HL-60 (cell line): ENCODE data around the gene P2RX2.

ENCODE experiments used
- DNase-seq, 2 experiments: peaks; one replicate each; pipeline ENCODE4 v3.0.0-alpha.2; 2010 to 2020; ENCODE audit warnings: low read depth in 1 of 2, low spot score in 1 of 2
- H3K27ac ChIP-seq: fragments of 250-450 bp; sonication (Bioruptor Pico); replicated peaks from 2 replicates; pipeline ENCODE4 v1.5.1; 2020; ENCODE audit warnings: mild to moderate bottlenecking, moderate library complexity
- H3K27me3 ChIP-seq: fragments of 250-450 bp; sonication (Bioruptor Pico); 2 replicates; pipeline ENCODE4 v1.5.1; 2021; ENCODE audit warnings: mild to moderate bottlenecking, moderate library complexity; ENCODE audit not compliant: insufficient read depth, poor library complexity, severe bottlenecking
- H3K4me3 ChIP-seq: replicated peaks from 2 replicates; pipeline ENCODE4 v1.5.1; 2011; ENCODE audit warnings: mild to moderate bottlenecking, control low read depth, low read length; ENCODE audit not compliant: insufficient read depth
- GABPA ChIP-seq: IDR thresholded peaks from 2 replicates; pipeline ENCODE4 v1.6.1; 2012; ENCODE audit warnings: low read depth
- POLR2AphosphoS5 ChIP-seq: IDR thresholded peaks from 2 replicates; pipeline ENCODE4 v1.6.1; 2012; ENCODE audit warnings: low read depth
- SPI1 ChIP-seq: IDR thresholded peaks from 2 replicates; pipeline ENCODE4 v1.6.1; 2012; ENCODE audit warnings: low read depth, mild to moderate bottlenecking, borderline replicate concordance
- TF ChIP-seq, protein P1 (sequence below): IDR thresholded peaks from 2 replicates; pipeline ENCODE4 v1.6.1; 2012; ENCODE audit warnings: low read depth; ENCODE audit not compliant: insufficient replicate concordance
- TF ChIP-seq, protein P2 (sequence below): IDR thresholded peaks from one replicate; pipeline ENCODE4 v1.5.1; 2011; ENCODE audit warnings: low read length, control low read depth, inconsistent platforms; ENCODE audit not compliant: insufficient read depth

P2RX2 gene

GRCh38 chr12:132631666-132632065 is 13.1 kb downstream of the P2RX2 start:
- no peak for DNase-seq
- no peak for TF ChIP-seq GABPA
- TF ChIP-seq, protein P1, sequence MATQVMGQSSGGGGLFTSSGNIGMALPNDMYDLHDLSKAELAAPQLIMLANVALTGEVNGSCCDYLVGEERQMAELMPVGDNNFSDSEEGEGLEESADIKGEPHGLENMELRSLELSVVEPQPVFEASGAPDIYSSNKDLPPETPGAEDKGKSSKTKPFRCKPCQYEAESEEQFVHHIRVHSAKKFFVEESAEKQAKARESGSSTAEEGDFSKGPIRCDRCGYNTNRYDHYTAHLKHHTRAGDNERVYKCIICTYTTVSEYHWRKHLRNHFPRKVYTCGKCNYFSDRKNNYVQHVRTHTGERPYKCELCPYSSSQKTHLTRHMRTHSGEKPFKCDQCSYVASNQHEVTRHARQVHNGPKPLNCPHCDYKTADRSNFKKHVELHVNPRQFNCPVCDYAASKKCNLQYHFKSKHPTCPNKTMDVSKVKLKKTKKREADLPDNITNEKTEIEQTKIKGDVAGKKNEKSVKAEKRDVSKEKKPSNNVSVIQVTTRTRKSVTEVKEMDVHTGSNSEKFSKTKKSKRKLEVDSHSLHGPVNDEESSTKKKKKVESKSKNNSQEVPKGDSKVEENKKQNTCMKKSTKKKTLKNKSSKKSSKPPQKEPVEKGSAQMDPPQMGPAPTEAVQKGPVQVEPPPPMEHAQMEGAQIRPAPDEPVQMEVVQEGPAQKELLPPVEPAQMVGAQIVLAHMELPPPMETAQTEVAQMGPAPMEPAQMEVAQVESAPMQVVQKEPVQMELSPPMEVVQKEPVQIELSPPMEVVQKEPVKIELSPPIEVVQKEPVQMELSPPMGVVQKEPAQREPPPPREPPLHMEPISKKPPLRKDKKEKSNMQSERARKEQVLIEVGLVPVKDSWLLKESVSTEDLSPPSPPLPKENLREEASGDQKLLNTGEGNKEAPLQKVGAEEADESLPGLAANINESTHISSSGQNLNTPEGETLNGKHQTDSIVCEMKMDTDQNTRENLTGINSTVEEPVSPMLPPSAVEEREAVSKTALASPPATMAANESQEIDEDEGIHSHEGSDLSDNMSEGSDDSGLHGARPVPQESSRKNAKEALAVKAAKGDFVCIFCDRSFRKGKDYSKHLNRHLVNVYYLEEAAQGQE: no peak
- TF ChIP-seq, protein P2, sequence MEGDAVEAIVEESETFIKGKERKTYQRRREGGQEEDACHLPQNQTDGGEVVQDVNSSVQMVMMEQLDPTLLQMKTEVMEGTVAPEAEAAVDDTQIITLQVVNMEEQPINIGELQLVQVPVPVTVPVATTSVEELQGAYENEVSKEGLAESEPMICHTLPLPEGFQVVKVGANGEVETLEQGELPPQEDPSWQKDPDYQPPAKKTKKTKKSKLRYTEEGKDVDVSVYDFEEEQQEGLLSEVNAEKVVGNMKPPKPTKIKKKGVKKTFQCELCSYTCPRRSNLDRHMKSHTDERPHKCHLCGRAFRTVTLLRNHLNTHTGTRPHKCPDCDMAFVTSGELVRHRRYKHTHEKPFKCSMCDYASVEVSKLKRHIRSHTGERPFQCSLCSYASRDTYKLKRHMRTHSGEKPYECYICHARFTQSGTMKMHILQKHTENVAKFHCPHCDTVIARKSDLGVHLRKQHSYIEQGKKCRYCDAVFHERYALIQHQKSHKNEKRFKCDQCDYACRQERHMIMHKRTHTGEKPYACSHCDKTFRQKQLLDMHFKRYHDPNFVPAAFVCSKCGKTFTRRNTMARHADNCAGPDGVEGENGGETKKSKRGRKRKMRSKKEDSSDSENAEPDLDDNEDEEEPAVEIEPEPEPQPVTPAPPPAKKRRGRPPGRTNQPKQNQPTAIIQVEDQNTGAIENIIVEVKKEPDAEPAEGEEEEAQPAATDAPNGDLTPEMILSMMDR: no peak
- TF ChIP-seq POLR2AphosphoS5: no peak
- TF ChIP-seq SPI1: no peak
- Histone ChIP-seq H3K27me3 (no peaks in the 10 kb centered on the region), H3K4me3 (no peak overlapping the region), H3K27ac (no peak overlapping the region)

DNA sequence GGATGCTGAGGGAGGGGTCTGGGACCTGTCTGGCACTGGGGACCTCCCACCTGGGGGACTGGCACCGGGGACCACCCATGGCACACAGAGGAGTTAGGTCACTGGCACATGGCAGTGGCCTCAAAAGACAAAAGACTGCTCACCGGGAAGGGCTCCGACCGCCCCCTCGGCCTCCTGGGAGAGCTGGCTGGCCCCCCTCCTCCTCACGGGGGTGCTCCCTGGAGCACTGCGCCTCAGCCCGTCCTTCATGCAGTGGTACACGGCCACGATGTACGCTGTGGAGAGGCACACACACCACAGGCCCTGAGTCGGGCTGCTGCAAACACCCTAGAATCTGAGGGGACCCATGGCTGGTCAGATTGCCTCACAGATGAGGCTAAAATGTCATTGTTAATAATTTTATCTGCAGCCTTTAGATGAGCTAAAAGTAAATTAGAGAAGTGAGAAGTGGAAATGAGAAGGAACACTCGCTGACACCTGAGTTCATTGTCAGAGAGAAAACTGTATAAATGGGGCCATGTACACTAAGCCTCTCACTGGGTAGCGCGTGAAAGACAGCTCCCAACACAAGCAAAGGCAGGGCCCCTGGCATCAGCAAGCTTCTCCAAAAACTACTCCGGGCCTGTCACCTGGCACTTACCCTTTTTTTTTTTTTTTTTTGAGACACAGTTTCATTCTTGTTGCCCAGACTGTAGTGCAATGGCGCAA is 14.1 kb downstream of the P2RX2 start:
- Histone ChIP-seq H3K27me3 (no peaks in the 10 kb centered on the region), H3K27ac (no peak overlapping the region), H3K4me3 (no peak overlapping the region)
- DNase-seq: no peak
- TF ChIP-seq POLR2AphosphoS5 (no peak), GABPA (no peak), SPI1 (no peak)
- TF ChIP-seq, protein P1: no peak

GRCh38 chr12:132633398-132633797 is 14.8 kb downstream of the P2RX2 start:
- Histone ChIP-seq H3K27ac (no peak overlapping the region), H3K4me3 (no peak overlapping the region), H3K27me3 (no peaks in the 10 kb centered on the region)
- TF ChIP-seq GABPA (no peak), SPI1 (no peak), POLR2AphosphoS5 (no peak)
- TF ChIP-seq, protein P2: no peak
- DNase-seq: no peak

DNA sequence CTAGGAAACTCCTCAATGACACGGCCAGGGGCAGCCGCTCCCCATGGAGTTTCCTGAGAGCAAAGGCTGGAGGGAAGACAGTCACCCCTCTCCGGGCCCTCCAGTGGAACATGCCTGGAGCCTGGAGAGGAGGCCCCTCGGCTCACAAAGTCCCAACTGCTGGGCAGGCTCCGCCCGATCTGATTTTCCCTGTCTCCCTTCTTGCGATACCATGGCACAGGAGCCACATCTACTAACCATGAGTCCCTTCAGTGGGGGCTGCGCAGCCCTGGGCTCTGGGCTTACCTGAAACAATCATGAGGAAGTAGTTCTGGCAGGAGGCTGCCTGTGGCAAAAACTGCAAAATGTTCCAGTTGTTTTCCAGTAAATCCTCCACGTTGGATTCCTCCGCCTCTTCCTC is 15.3 kb downstream of the P2RX2 start:
- Histone ChIP-seq H3K27me3 (no peaks in the 10 kb centered on the region), H3K4me3 (no peak overlapping the region), H3K27ac (no peak overlapping the region)
- no peak for DNase-seq
- TF ChIP-seq, protein P1: no peak
- TF ChIP-seq GABPA (no peak), POLR2AphosphoS5 (no peak), SPI1 (no peak)
- TF ChIP-seq, protein P2: no peak
